ENCODE data around the gene PTGES3. TPM values are rescaled to one million over a fixed set of nuclear protein-coding genes. Genes with fewer than 3 reads are reported as not detected.

The PTGES3 gene
- 129 TPM for total RNA-seq

GRCh38 chr12:56688129-56688845 is at the start of gene PTGES3:
PTGES3 (minus strand) TSS chr12:56688284; CDS start chr12:56687999, 285 bp downstream.

GRCh38 chr12:56724972-56725722 is 37.1 kb upstream of the PTGES3 start, which contains the start of gene NACA:
NACA (minus strand) TSS chr12:56725299; CDS start chr12:56724521, 778 bp downstream.

GRCh38 chr12:56645717-56646446 is 42.2 kb downstream of the PTGES3 start, which contains the start of gene ATP5F1B:
ATP5F1B (minus strand) TSS chr12:56645984; CDS start chr12:56645963, 21 bp downstream.

GRCh38 chr12:56630180-56630632 is 57.9 kb downstream of the PTGES3 start, which contains the start of gene BAZ2A:
BAZ2A (minus strand) TSS chr12:56630326; CDS start chr12:56617530, 12,796 bp downstream.

Small RNAs within 50 kb of the gene (small RNA-seq; reads per million reads assigned to genes)
- gene RN7SL809P (ENCODE audit: low replicate concordance) (not detected), gene SNORD59A (ENCODE audit: low replicate concordance) (4,407 reads per million, percentile 100 among the genes with 10 or more reads in this experiment)

Other genes with a start within 250 kb of the PTGES3 start
- gene TIMELESS, start 238.9 kb downstream of the PTGES3 start, total RNA-seq, result 15.1 TPM
- not detected for gene MIP, start 233.6 kb downstream of the PTGES3 start, total RNA-seq
- 2.2 TPM for gene SPRYD4, start 219.7 kb downstream of the PTGES3 start, total RNA-seq
- gene GLS2, start 200.1 kb downstream of the PTGES3 start, total RNA-seq, result 2.2 TPM
- 29.1 TPM for gene RBMS2, start 166.5 kb downstream of the PTGES3 start, total RNA-seq
- gene BAZ2A, start 58.0 kb downstream of the PTGES3 start, total RNA-seq, result 64.5 TPM
- 545 TPM for gene ATP5F1B, start 42.3 kb downstream of the PTGES3 start, total RNA-seq
- gene NACA, start 37.0 kb upstream of the PTGES3 start, total RNA-seq, result 1,236 TPM
- gene PRIM1, start 64.0 kb upstream of the PTGES3 start, total RNA-seq, result 15.3 TPM
- gene HSD17B6, start 75.0 kb upstream of the PTGES3 start, total RNA-seq, result 0.29 TPM
- not detected for gene SDR9C7, start 246.1 kb upstream of the PTGES3 start, total RNA-seq